ENCODE data around the gene TRIM43B. TPM values are rescaled to one million over a fixed set of nuclear protein-coding genes. Genes with fewer than 3 reads are reported as not detected.
"Not testable (repeated sequence)": the region's sequence is repeated elsewhere in the genome, so short reads cannot be mapped to it uniquely, and the experiment has no call there.

The TRIM43B gene
- total RNA-seq = not detected

- H3K9me3 Mint-ChIP-seq; H3K4me3 Mint-ChIP-seq; POLR2A ChIA-PET; H3K4me1 Mint-ChIP-seq (ENCODE audit: low read depth); DNase-seq; H3K27ac Mint-ChIP-seq; intact Hi-C loops (cut with micrococcal nuclease); ATAC-seq; H3K36me3 Mint-ChIP-seq (ENCODE audit: low read depth); CTCF ChIA-PET; H3K27me3 Mint-ChIP-seq: not testable (repeated sequence)
These were observed at the start of gene TRIM43B for GRCh38 chr2:95484654-95485053. Gene TRIM43B (minus strand): TSS chr2:95484754. CDS start chr2:95482714, 2,040 bp downstream.

DNA sequence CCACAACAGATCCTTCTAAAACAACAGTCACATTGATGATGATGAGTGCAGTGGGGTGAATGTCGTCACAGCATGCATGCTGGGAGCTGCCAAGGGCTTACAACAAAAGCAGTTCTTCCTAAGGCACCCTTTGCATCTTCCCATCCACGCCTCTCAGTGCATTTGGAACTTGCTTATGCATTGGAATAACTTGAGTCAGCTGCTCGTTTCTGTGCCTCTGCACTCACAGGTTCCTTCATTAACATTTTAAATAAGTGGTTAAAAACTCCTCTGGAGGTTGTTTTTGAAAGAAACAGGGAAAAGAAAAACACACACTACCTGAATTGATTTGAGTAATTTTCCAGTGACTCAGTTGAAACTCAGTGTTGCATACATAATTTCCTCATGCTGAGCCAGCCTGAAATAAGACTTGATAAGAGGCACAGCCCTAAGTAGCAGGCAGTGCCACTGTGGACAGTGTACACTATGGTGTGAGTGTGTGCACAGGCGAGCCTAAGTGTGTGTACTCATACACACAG, 46.8 kb upstream of the TRIM43B start:
- ATAC-seq = no peak
- TF ChIP-seq CTCF (IDR thresholded peaks at IDR 0.05) = no peak
- H3K4me3 Mint-ChIP-seq = no peak overlapping the region
- POLR2A ChIA-PET = no interaction called here
- peaks cover 37% of the 10 kb centered on the region for H3K36me3 Mint-ChIP-seq (ENCODE audit: low read depth)
- intact Hi-C loops (cut with micrococcal nuclease) = no loop called here
- H3K27ac Mint-ChIP-seq = no peak overlapping the region
- CTCF ChIA-PET = no interaction called here
- H3K9me3 Mint-ChIP-seq = peaks cover 22% of the 10 kb centered on the region
- no peak for DNase-seq
- peaks cover 15% of the 10 kb centered on the region for H3K4me1 Mint-ChIP-seq (ENCODE audit: low read depth)
- no peaks in the 10 kb centered on the region for H3K27me3 Mint-ChIP-seq

DNA sequence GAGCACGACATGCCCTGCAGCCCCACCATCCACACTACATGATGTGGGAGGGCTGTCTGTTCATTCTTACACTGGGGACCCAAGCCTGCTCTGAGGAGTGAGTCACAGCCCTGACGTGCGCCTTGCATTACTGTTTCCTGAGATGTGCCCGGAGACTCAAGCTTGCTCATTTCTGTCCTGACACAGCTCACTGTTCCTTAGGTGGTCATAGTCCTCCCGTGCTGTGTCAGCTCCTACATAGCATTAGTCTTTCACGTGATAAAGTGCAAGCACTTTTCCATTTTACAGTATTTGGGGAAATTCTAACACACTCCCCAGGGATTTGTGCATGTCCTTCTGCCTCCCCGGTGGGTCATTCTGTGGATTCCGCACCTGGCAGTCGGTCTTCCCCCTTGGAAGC, 46.2 kb upstream of the TRIM43B start:
- Mint-ChIP-seq H3K4me1 (ENCODE audit: low read depth) (peaks cover 21% of the 10 kb centered on the region), H3K9me3 (peaks cover 22% of the 10 kb centered on the region), H3K4me3 (no peak overlapping the region), H3K27ac (no peak overlapping the region), H3K36me3 (ENCODE audit: low read depth) (peaks cover 37% of the 10 kb centered on the region), H3K27me3 (no peaks in the 10 kb centered on the region)
- ChIA-PET POLR2A (no interaction called here), CTCF (no interaction called here)
- TF ChIP-seq CTCF (IDR thresholded peaks at IDR 0.05) = no peak
- intact Hi-C loops (cut with micrococcal nuclease) = no loop called here
- peak; percentile 25 for ATAC-seq
- peak; percentile 20 for DNase-seq

GRCh38 chr2:95526360-95527341, 42.1 kb upstream of the TRIM43B start:
- ChIA-PET CTCF (interaction anchor here (0.9 kb wide), 1 partner anchor 137 kb away, joined by 3 read pairs; no protein-coding TSS in a partner anchor), POLR2A (interaction anchor here (0.6 kb wide), 1 partner anchor 439 kb away, joined by 3 read pairs; no protein-coding TSS in a partner anchor)
- Mint-ChIP-seq H3K36me3 (ENCODE audit: low read depth) (peaks cover 39% of the 10 kb centered on the region), H3K9me3 (peaks cover 14% of the 10 kb centered on the region), H3K4me1 (ENCODE audit: low read depth) (peaks cover 20% of the 10 kb centered on the region), H3K4me3 (peak overlapping the region; percentile 85), H3K27me3 (no peaks in the 10 kb centered on the region), H3K27ac (peak overlapping the region; percentile 85)
- intact Hi-C loops (cut with micrococcal nuclease) = no loop called here
- peak; percentile 91 for ATAC-seq
- DNase-seq = peak; percentile 63
- no peak for TF ChIP-seq CTCF (IDR thresholded peaks at IDR 0.05)

- Mint-ChIP-seq H3K4me1 (ENCODE audit: low read depth) (peaks cover 12% of the 10 kb centered on the region), H3K9me3 (peaks cover 5% of the 10 kb centered on the region), H3K27ac (peak overlapping the region; percentile 69), H3K27me3 (no peaks in the 10 kb centered on the region), H3K4me3 (peak overlapping the region; percentile 85), H3K36me3 (ENCODE audit: low read depth) (peaks cover 27% of the 10 kb centered on the region)
- ChIA-PET CTCF (interaction anchor here (0.9 kb wide), 1 partner anchor 136 kb away, joined by 3 read pairs; no protein-coding TSS in a partner anchor), POLR2A (no interaction called here)
- no peak for ATAC-seq
- intact Hi-C loops (cut with micrococcal nuclease) = no loop called here
- no peak for DNase-seq
- no peak for TF ChIP-seq CTCF (IDR thresholded peaks at IDR 0.05)
These were observed 40.9 kb upstream of the TRIM43B start for GRCh38 chr2:95525294-95526035.

All from activated CD8-positive, alpha-beta T cell treated with anti-CD3 and anti-CD28 coated beads for 36 hours (primary cell).